DLD1 (cell line): ENCODE measurements around the gene RBBP8NL.
"Not testable (repeated sequence)": the region's sequence is repeated elsewhere in the genome, so short reads cannot be mapped to it uniquely, and the experiment has no call there.

ENCODE experiments used
- in situ Hi-C: cut with HindIII; loops from 2 replicates; pipeline ENCODE4 v1.10.0; 2017; ENCODE audit warnings: low sequenced_read_pairs

RBBP8NL gene

DNA sequence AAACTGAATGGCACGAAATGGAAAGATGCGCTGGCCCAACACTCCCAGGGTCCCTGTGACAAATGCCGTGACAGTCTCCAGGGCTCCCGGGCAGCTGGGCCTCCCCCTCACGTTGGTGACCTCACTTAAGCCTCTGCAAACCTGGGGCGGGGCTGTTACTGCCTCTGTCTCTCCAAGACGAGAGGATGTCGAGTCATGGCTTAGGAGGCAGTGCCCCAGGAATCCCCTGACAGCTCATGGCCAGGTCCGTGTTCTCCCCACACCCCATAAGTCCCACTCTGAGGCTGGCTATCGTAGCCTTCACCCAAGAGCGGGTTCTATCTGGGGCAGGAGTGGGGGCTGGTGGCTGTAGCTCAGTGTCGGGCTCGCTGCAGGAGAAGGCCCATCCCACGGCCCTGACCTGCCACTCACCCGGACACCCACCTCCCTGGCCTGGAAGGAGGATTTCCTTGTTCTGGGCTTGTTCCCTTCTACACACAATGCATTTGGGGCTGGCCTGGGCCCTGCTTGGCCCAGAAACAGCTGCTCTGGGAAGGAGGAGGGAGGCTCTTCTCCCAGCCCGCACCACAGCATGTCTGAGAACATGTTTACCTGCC is 46.0 kb downstream of the RBBP8NL start:
- in situ Hi-C loops: loop anchor here (25.0 kb wide), 1 partner anchor 94 kb away; no protein-coding TSS in a partner anchor

DNA sequence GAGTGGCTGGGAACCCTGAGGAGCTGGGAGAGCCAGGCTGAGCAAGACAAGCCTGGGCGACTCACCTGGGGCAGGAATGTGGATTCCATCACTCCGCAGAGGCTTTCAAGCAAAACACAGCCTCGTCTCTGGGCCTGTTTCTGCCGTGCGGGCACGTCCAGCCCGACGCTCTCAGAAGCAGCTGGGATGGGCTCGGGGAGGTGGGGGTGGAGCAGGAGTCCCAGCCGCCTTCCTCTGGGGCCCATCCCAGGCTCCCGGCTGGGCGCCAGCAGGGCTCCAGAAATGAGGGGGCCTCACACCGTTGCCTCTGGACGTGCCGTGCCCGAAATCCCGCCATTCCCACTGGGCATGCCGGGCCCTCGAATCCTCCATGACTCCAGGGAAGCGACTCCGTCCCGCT is 49.1 kb downstream of the RBBP8NL start:
- in situ Hi-C loops: loop anchor here (25.0 kb wide), 1 partner anchor 91 kb away; no protein-coding TSS in a partner anchor

DNA sequence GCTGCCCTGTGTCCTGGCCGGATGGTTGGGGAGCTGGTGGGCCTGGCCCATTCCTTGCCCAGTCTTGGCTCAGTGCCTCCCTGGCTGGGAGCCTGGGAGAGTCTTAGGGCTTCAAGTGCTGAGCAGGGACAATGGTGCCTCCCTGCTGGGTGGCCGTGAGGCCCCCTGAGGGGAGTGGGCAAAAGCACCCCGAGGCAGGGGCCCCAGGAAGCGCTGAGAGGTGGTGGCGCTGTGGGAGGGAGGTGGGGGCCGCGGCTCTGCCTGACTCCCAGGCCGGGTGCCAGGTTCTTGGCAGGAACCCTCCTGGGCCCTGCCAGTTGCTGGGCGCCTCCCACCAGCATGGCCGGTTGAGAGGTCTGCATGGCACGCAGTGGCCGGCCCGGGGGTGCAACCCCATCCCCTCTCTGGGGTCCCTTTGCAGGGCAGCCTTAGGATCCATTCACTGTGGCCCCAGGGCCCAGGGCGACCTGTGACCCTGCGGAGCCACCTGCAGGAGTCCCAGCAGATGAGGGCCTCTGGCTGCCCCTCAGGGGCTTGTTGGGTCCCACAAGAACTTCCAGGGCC is 49.6 kb downstream of the RBBP8NL start:
- in situ Hi-C loops: loop anchor here (25.0 kb wide), 1 partner anchor 90 kb away; no protein-coding TSS in a partner anchor

DNA sequence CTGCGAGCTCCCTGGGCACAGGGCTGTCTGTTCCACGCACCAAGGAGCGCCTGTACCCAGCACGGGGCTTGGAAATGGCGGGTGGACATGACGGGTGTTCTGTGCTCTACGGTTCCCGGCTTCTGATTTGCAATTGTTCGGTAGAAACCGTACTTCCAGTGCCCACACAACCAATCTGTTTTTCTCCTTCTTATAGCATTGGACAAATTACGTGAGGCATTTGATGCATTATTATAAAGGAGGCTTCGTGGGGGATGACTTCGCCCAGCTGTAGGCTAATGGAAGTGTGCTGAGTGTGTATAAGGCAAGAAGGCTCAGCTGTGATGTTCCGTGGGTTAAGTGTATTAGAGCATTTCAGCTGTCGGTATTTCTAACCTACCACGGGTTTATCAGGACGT is 50.3 kb downstream of the RBBP8NL start:
- in situ Hi-C loops: loop anchor here (25.0 kb wide), 1 partner anchor 90 kb away; no protein-coding TSS in a partner anchor

DNA sequence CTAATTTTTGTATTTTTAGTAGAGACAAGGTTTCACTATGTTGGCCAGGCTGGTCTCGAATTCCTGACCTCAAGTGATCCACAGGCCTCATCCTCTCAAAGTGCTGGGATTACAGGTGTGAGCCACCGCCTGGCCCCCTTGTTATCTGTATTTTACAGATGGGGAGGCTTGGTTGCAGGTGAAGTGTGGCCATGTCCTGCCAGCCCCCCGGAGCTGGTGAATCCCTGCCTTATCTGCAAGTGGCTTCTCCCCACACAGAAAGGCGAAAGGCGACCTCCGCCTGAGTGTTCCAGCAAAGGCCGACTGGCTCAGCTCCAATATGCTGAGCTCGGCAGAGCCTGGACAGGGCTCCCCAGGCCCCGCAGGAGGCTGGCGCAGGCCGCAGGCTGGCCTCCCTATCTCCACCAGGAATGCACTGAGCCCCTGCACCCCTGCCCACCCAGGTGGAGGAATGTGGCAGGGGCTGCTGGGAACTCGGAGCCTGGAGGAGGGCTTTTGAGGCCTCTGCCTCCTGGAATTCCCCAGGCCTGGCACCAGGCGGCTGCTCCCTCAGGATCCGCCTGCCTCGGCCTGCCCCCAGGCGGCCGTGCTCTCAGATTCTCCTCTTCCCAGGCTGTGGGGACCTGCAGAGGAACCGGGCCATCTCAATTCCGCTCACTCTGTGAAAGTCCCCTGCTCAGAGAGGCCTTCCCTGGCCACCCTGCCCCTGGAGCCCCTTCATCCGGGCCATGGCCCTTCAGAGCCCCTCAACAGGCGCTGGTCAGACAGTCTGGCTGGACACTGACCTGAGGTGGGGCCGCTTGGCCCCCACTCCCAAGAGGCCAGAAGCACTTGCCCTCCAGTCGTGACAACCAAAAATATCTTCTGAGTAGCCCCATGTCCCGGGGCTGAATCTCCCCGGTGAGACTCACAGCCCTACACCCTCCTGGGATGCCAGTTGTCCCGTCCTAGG is 51.0 kb downstream of the RBBP8NL start:
- in situ Hi-C loops: loop anchor here (25.0 kb wide), 1 partner anchor 89 kb away; no protein-coding TSS in a partner anchor

DNA sequence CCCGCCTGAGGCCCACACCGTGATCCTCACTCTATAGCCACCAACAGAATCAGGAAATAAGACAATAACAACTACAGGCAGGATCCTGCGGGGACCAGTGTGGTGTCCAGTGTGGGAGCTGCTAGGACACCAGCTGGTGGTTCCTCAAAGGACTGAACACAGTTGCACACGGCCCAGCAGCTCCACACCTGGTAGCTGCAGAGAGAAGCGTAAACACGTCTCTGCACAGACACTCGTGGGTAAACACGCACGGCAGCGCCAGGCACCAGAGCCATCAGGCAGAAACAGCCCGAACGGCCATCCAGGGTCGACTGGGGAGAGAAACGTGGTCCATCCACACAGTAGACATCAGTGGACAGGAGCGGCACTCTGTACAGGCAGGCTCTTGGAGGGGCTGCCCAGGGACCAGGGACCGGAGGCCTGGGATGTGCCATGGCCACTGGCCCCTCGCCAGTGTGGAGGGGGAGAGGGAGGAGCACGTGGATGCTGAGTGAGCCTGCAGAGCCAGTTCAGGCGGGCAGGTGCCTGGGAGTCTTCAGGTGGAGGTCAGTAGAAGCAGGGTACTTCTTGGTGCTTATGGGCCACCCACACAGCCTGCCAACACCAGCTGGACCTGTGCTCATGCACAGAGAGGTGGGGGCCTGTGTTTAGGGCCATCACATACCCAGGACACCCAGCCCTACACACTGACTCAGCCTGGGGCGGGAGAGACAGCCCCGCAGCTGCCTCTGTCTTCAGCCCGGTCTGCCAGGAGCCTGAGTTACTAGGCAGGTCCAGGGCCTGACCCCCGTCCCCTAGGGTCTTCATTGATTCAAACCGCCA is 52.8 kb downstream of the RBBP8NL start:
- in situ Hi-C loops: loop anchor here (25.0 kb wide), 1 partner anchor 87 kb away; no protein-coding TSS in a partner anchor

DNA sequence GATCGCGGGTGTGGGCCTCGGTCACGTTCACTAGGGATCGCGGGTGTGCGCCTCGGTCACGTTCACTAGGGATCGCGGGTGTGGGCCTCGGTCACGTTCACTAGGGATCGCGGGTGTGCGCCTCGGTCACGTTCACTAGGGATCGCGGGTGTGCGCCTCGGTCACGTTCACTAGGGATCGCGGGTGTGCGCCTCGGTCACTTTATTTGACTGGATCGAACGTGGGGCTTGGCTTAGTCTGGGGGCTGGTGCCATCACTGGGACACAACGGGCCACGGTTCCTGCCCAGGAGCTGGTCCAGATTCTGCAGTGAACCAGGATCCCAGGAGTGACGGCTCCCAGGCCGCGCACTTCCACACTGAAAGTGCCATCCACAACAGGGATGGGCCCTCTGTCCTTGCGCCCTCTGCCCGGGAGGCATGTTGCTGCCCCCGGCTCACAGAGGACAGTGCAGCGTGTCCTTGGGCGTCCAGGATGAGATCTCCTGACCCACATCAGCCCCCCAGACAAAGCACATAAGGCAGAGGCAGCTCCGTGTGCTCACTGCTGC is 53.6 kb downstream of the RBBP8NL start:
- in situ Hi-C loops: not testable (repeated sequence)

DNA sequence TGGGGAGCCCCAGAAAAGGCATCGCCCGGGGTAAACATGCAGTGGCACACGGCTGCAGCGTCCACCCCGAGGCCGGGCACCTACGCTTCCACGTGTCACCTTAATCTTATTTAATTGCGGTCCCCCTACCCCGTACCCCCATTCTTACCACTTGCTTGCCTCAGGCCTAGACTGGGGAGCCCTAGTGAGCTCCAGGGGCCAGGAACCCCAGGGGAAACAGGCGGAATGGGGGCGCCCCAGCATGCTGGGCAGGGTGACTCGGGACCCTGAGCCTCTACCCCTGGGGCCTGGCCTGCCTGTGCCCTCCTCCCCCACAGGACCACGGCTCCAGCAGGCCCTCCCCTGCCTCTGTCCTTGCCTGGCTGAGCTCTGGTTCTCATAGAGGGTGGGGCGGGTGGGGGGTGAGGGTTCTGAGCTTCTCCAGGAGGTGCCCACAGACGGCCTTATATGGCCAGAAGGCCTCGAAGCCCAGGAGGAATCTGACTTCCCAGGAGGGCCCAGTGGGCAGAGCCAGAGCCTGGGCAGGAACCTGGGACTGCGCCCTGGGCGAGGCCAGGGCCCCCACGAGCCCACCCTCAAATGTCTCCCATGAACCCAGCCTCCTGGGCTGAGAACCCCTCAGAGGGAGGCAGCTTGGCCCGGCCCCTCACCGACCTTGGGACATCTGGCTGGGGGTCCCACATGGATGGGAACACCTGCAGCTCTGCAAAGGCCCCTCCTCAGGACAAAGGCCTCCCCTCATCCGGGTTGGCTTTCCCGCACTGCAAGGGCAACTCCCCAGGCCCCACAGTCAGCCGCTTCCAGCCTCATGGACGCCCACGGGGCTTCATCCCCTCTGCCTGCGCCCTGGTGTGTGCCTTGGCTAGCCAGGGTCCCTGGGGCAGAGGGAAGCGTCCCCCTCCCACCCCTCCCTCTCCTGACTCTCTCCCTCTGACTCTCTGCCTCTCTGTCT is 55.0 kb downstream of the RBBP8NL start:
- in situ Hi-C loops: no loop called here

DNA sequence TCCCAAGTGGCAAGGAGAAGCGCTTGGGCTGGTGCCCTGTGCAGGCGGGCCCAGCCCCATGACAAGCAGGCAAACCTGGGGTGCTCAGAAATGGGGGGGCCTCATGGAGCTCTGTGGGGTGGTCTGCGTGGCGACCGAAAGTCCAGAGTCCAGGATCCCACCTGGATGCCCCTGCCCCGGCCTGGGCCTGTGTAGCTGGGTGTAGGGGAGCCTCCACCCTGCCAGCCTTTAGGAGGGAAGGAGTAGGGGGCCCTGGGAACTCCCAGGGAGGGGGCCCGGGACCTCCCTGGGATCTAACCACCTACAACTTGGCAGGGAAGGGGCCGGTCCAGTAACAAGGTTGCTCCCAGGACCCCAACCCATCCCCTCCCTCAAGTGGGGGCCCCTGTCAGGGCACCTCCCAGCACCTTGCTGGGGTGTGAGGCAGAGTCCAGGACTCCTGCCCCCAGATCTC is 55.7 kb downstream of the RBBP8NL start:
- in situ Hi-C loops: no loop called here

DNA sequence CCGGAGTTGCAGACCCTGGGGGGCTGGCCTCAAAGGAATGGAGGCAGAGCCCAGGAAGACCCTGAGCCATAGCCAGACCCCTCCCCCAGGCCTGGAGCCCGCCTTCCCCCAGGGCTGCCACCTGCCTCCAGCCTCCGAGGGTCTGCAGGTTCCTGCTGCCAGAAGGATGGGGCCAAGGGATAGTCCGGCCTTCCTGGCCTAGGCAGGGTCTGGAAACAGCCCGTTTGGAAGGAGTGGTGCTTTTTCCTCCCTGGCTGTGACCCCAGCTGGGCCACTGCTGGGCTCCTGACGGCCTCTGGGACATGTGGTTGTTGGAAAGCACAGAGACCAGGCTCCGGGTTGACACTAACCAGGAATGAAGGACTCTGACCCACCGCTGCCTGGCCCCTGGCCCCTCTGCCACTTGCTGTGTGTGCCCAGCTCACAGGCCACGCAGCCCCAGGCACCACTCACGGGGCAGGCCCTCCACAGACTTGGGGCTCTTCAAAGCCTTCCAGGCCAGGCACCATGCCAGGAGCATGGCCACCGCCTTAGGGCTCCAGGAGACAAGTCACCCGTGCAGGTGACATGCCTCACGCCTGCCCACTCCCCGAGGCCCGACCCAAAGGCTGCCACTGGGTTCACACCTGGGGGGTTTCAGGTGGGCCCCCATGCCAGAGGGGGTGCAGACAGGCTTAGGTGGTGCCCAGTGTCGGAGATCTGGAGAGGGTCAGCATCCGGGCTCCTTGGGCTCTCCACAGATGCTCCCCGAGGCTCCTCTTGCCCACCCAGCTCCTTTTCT is 56.3 kb downstream of the RBBP8NL start:
- in situ Hi-C loops: no loop called here

DNA sequence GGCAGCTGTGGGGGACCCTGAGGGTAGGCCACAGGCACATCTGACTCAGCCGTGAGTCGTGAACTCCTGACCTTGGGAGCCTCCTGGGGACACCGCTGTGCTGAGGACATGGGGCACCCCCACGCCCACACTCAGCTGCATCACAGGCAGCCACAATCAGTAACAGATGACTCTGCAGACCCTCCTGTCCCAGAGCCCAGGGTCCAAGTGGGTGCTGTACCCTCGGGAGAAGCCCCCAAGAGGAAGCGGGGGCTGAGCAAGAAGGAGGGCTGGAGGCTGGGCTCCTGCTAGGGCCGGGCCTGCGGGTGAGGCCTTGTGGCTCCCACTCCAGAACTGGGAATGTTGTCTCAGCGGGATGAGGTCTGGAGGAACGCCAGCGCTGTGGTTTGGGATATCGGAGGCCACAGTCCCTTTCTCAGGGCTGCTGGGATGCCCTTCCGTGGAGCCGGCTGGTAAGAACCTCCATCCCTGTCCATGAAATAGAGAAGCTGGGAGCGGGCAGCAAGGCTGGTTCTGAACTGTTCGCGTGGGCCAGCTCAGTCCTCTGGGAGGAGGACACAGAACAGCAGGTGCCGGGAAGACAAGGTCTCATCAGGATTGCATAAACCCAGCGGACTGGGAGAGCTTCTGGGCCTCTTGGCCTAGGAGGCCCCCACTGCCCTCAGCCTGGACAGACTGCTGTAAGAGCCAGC is 57.1 kb downstream of the RBBP8NL start:
- in situ Hi-C loops: no loop called here

DNA sequence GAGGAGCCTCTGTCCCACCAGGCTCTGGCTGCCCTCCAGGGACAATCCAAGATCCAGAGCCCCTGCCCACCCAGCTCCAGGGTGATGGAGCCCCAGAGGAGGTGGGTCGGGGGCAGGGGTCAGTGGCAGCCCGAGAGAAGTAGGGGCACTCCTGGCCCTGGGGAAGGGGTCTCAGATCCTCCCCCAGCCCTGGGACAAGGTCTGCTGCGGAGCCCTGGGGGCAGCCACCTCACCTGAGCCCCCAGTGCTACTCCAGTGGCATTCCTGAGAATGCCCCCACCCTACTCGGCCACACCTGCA is 57.6 kb downstream of the RBBP8NL start:
- in situ Hi-C loops: no loop called here

DNA sequence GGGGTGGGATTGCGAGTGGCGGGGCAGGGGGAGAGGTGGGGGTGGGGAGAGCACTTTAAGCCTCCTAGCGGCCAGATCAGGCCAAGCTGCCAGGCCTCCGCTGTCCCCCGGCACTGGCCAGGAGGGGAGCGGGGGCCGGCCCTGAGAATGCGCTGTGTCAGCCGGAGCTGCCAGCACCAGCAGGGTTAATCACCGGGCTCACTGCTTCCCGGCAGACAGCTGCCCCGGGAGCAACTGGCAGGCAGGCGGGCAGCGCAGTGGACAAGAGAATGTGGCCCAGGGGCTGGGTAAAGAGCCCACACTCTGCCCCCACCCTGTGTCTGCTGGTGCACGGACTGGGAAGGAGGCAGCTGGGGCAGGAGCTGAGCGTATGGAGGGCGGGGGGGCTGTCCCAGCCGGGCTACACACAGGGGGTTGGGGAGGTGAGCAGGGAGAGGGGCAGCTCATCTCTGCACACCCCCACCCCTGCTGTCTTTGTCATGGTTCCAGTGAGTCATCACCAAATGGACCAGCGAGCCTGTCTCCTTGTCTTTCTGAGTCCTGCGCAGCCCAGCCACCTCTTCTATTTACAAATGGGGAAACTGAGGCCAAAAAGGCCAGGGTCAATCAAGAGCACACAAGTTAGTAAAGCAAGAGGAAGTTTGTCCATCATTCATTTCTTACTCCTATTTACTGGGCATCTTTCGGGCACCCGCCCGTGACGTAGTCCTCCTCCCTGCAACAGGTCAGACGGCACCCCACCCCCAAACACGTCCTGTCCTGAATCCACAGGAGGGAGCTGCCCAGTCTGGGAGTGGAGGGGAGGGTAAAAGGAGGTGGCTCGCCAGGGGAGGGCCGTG is 58.1 kb downstream of the RBBP8NL start:
- in situ Hi-C loops: no loop called here

DNA sequence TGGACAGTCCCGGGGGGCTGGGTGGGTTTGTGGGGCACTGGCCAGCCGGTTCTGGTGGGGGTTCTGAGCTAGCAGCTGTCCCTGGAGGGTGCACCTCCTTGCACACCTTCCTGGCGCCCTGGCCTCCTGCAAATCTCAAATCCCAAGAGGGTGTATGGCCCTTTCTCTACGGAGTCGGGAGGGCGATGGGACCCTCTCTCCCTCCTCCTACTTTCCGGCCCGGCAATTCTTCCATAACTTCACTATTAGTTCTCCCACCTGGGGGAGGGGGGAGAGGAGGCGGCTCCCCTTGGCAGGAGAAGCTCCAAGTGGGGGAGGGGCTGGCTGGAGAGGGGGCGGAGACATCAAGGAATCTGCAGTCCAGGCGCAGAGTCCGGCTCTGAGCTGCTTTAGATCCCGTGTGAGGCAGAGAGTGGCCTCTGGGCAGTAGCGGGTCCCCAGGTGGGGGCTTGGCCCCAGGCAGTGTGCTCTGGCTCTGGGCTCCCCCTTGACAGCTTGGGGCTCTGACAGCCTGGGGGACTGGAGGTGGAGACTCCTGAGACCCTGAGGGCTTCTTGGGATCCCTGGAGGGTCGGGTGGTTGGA is 58.9 kb downstream of the RBBP8NL start:
- in situ Hi-C loops: no loop called here

DNA sequence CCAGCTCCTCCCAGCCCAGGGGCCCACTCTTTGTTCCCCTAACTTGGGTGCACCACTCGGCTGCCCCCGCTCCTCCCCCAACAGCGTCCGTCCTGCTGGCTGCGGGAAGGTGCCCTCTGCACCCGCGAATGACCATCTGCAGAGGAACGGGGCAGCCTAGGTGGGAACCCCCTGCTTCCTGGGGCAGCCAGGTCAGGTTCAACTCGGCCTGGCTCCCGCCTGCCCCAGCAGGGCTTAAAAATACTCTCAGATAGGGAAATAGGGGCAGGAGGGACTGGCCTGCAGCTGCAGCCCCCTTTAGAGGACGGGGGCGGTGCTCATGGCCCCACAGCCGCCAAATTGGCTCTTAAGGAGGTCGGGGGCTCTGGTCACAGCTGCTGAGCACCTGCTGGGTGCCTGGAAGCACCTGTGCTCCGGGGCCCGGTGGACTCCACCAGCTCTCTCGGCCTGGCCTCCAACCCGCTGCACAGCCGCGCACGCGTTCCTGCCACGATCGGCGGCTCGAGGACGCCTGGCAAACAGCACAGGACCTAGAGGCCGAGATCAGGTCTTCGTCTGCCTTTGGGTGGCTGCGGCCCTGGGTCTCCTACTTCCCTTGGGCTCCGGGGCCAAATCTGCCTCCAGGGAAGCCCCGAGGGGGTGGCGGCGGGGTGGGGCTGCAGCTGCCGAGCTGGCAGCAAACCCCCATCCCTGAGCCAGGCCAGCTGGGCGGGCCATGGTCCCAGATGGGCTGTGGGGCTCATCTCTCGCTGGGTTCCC is 59.5 kb downstream of the RBBP8NL start:
- in situ Hi-C loops: no loop called here

DNA sequence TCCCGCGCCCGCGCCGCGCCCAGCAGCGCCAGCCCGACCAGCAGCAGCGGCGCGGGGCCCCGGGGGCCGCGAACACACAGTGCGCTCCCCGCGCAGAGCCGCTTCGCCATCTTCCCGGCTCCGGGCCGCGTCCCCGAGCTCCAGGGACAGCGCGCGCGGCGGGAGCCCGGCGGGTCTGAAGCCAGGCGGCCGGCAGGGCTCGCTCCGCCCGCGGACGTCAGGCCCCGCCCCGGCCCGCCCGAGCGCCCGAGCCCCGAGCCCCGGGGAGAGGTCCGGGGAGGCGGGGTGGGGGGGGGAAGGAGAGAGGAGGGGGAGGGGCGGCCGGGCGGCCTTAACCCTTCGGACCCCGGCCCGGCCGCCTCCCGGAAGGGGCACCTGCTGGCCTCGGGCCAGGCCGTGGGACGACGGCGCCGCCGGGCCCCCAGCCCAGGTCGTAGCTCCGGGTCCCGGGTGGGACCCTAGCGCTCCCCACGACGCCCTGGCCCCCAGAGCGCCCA is 60.2 kb downstream of the RBBP8NL start, which contains the start of gene LAMA5:
Gene LAMA5, minus strand, starts transcription at position 177 of the 497 bp plus-strand sequence. Its CDS starts 67 bp downstream, at position 110.
- in situ Hi-C loops: no loop called here
